Mucosa of stomach (tissue), 1 donor: ENCODE data around the gene GABRA5.
"Not testable (repeated sequence)": the region's sequence is repeated elsewhere in the genome, so short reads cannot be mapped to it uniquely, and the experiment has no call there.

Experiments used
- H3K27me3 ChIP-seq: one replicate; pipeline ENCODE4 v1.7.0; 2013; ENCODE audit warnings: mild to moderate bottlenecking, low read length; ENCODE audit not compliant: control insufficient read depth, insufficient read depth
- H3K36me3 ChIP-seq: one replicate; pipeline ENCODE4 v1.7.0; 2013; ENCODE audit warnings: low read length; ENCODE audit not compliant: control insufficient read depth, insufficient read depth
- H3K4me1 ChIP-seq: one replicate; pipeline ENCODE4 v1.7.0; 2013; ENCODE audit warnings: mild to moderate bottlenecking, low read length; ENCODE audit not compliant: control insufficient read depth, insufficient read depth
- H3K4me3 ChIP-seq: one replicate; pipeline ENCODE4 v1.7.0; 2013; ENCODE audit warnings: low read length
- H3K9ac ChIP-seq: one replicate; pipeline ENCODE4 v1.7.0; 2013; ENCODE audit warnings: mild to moderate bottlenecking, low read length, moderate library complexity
- H3K9me3 ChIP-seq: one replicate; pipeline ENCODE4 v1.7.0; 2013; ENCODE audit warnings: mild to moderate bottlenecking, low read length, moderate library complexity; ENCODE audit not compliant: control insufficient read depth
- donor health status: Pancreatic carcinoma.

GABRA5 gene

DNA sequence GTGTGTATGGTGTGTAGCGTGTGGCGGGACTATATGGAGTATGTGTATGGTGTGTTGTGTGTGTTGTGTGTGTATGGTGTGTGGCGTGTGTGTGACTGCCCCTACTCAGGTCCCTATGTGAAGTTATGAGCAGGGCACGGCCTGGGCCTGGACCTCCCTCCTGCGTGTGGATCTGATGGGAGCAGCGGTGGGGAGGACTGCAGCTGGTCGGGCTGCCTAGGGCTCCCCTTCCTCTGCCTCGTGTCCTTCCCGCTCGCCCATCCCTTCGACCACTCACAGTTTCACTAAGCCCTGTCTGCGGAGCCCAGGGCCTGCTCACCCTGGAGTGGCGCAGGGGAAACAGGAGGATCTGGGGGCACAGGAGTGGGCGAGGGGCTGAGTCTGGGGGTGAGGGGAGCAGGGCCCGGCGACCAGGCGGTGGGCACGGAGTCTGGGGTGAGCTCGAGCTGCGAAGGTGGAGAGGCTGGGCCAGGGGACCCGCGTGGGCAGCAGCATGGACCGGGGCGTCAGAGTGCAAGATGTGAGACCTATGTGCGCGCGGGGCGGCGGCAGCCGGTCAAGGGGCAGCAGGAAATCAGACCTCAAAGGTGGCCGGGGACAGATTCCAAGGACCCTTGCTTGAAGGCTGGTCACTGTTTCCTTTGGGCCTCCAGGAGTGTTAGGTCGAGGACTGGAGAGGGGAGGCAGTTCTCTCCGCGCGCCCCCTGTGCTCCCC, 26.6 kb downstream of the GABRA5 start:
- Histone ChIP-seq H3K9me3 (no peaks in the 10 kb centered on the region), H3K27me3 (no peaks in the 10 kb centered on the region), H3K9ac (no peak overlapping the region), H3K4me1 (no peaks in the 10 kb centered on the region), H3K4me3 (no peak overlapping the region), H3K36me3 (no peaks in the 10 kb centered on the region)

GRCh38 chr15:26894181-26894580, 27.3 kb downstream of the GABRA5 start:
- Histone ChIP-seq H3K27me3 (no peaks in the 10 kb centered on the region), H3K4me1 (no peaks in the 10 kb centered on the region)

DNA sequence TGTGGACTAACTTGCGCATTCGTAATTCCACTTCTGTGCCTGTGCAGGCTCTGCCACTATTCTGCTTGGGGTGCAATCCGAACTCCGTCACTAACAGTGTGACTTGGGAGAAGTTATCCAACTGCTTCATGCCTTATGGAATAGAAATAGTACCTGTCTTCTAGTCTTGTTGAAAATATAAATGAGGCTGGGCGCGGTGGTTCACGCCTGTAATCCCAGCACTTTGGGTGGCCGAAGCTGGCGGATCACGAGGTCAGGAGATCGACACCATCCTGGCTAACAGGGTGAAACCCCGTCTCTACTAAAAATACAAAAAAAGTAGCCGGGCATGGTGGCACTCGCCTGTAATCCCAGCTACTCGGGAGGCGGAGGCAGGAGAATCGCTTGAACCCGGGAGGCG, 28.5 kb downstream of the GABRA5 start:
- H3K36me3 ChIP-seq, H3K27me3 ChIP-seq, H3K4me3 ChIP-seq, H3K4me1 ChIP-seq, H3K9ac ChIP-seq, H3K9me3 ChIP-seq: not testable (repeated sequence)

More at GRCh38 chr15:26894181-26894580, 27.3 kb downstream of the GABRA5 start:
- Histone ChIP-seq H3K9me3 (no peaks in the 10 kb centered on the region), H3K36me3 (no peaks in the 10 kb centered on the region), H3K4me3 (no peak overlapping the region), H3K9ac (no peak overlapping the region)

DNA sequence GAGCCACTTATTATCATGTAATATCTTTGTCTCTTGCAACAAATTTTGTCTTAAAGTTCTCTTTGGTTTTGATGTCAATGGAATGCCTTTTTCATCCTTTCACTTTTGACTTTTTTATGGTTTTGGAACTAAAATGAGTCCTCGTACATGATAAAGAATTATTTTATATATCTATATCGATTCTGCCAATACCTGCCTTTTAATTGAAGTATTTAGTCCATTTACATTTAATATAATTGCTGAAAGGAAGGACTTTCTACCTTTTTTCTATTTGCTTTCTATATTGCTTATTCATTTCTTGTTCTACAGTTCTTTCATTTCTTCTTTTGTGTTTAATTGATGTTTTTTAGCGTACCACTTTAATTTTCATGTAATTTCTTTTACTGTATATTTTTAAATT, 32.8 kb downstream of the GABRA5 start:
- no peak overlapping the region for H3K4me3 ChIP-seq
- H3K9me3 ChIP-seq = no peaks in the 10 kb centered on the region
- no peaks in the 10 kb centered on the region for H3K4me1 ChIP-seq
- H3K36me3 ChIP-seq = no peaks in the 10 kb centered on the region
- H3K27me3 ChIP-seq = no peaks in the 10 kb centered on the region
- no peak overlapping the region for H3K9ac ChIP-seq

GRCh38 chr15:26901041-26901440, 34.2 kb downstream of the GABRA5 start:
- Histone ChIP-seq H3K9me3 (no peaks in the 10 kb centered on the region), H3K36me3 (no peaks in the 10 kb centered on the region), H3K4me3 (no peak overlapping the region), H3K27me3 (no peaks in the 10 kb centered on the region), H3K9ac (no peak overlapping the region), H3K4me1 (no peaks in the 10 kb centered on the region)

- Histone ChIP-seq H3K4me3 (no peak overlapping the region), H3K9ac (no peak overlapping the region), H3K4me1 (no peaks in the 10 kb centered on the region), H3K27me3 (no peaks in the 10 kb centered on the region), H3K9me3 (no peaks in the 10 kb centered on the region), H3K36me3 (no peaks in the 10 kb centered on the region)
These were observed 43.9 kb downstream of the GABRA5 start for GRCh38 chr15:26910715-26911114.

DNA sequence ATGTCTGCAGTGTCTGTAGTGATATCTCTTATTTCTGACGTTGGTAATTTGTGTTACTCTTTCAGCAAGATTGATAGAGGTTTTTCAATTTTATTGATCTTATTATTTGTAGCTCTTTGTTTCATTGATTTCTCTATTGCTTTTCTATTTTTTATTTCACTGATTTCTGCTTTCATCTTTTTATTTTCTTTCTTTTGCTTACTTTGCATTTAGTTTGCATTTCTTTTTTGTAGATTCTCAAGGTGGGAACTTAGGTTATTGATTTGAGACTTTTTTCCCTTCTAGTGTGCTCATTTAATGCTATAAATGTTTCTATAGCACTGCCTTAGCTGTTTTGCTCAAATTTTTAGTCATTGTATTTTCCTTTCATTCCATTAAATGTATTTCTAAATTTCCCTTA, 54.6 kb downstream of the GABRA5 start:
- Histone ChIP-seq H3K4me1 (no peaks in the 10 kb centered on the region), H3K9ac (no peak overlapping the region), H3K9me3 (no peaks in the 10 kb centered on the region), H3K36me3 (no peaks in the 10 kb centered on the region), H3K27me3 (no peaks in the 10 kb centered on the region), H3K4me3 (no peak overlapping the region)

DNA sequence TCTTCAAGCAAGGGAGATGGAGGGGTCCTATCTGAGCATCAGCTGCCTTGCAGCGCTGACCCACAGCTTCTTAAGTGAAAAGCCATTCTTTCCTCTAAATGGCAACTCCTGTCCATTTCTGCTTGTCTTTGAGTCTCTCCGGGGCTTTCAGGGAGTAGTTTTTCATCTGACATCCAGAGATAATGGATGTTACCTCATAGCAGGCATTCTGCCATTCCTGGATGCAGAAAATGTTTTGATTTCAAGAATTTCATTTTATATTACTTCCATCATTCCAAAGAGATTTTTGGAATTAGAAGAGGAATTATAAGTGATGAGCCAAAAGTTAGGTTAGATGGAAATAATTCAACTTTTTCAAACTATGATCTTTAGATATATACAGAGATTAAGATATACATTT, 59.2 kb downstream of the GABRA5 start:
- Histone ChIP-seq H3K9ac (no peak overlapping the region), H3K4me1 (no peaks in the 10 kb centered on the region)

DNA sequence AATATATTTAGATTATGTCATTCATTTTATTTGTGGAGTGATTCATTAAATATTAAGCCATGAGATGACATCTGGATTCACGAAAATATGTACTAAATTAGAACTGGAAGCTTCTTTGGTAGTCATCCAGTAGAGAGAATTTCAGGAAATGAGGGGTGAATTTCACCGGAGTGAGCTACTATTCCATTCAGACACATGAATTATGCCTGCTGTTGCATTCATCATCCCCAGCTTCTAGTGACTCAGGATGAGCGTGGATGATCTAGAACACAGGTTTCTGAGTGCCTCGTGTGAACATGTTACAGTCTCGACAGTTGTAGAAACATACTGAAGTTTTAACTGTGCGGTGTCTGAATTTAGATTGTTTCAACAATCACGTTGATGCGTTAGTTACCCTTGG, 61.2 kb downstream of the GABRA5 start:
- no peaks in the 10 kb centered on the region for H3K27me3 ChIP-seq
- H3K9me3 ChIP-seq = no peaks in the 10 kb centered on the region
- no peak overlapping the region for H3K9ac ChIP-seq
- H3K4me1 ChIP-seq = no peaks in the 10 kb centered on the region
- no peak overlapping the region for H3K4me3 ChIP-seq
- no peaks in the 10 kb centered on the region for H3K36me3 ChIP-seq

More for the DNA sequence above, 59.2 kb downstream of the GABRA5 start:
- H3K36me3 ChIP-seq = no peaks in the 10 kb centered on the region
- H3K9me3 ChIP-seq = no peaks in the 10 kb centered on the region
- no peak overlapping the region for H3K4me3 ChIP-seq
- no peaks in the 10 kb centered on the region for H3K27me3 ChIP-seq

DNA sequence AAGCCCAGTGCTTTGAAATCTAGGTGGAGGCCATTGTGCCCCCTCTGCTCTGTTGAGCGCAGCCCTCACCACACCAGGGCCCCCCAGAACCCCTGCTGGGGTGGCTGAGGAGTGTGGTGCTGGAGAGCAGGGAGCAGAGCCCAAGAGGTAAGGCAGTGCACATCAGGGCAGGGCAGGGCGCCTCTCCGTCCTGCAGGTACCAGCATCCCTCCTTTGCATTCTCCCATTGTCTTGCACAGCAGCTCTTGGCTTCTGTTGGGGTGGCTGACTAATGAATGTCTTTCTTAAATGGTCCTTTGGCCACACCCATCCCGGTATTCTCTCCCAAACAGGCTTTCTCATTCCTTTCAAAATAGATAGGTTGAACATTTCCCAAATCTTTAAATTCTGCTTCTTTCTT, 62.7 kb downstream of the GABRA5 start:
- Histone ChIP-seq H3K27me3 (no peaks in the 10 kb centered on the region), H3K4me1 (no peaks in the 10 kb centered on the region), H3K36me3 (no peaks in the 10 kb centered on the region), H3K9me3 (no peaks in the 10 kb centered on the region), H3K4me3 (no peak overlapping the region), H3K9ac (no peak overlapping the region)

DNA sequence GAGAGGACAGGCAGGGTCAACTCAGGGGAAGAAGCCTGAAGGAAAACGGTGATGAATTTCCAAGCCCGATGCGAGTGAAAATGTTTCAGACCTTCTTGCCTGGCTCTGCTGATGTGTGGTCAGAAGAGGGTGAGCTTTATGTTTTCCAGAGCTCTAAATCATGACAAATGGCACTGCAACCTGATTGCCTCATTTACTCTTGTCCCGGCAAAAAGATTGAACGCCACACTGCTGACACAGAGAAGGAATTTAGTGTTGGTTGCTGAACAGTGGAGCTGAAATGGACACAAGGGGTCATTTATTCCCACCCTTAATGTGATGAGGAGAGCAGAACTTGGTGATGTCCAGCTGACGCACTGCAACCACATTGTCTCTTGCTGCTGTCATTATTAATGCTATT, 68.0 kb downstream of the GABRA5 start:
- Histone ChIP-seq H3K36me3 (no peaks in the 10 kb centered on the region), H3K4me1 (no peaks in the 10 kb centered on the region), H3K9ac (no peak overlapping the region), H3K27me3 (no peaks in the 10 kb centered on the region), H3K4me3 (no peak overlapping the region), H3K9me3 (no peaks in the 10 kb centered on the region)

- Histone ChIP-seq H3K9ac (no peak overlapping the region), H3K27me3 (no peaks in the 10 kb centered on the region), H3K36me3 (no peaks in the 10 kb centered on the region), H3K4me1 (no peaks in the 10 kb centered on the region), H3K4me3 (no peak overlapping the region), H3K9me3 (no peaks in the 10 kb centered on the region)
These were observed 68.5 kb downstream of the GABRA5 start for GRCh38 chr15:26935322-26935721.

DNA sequence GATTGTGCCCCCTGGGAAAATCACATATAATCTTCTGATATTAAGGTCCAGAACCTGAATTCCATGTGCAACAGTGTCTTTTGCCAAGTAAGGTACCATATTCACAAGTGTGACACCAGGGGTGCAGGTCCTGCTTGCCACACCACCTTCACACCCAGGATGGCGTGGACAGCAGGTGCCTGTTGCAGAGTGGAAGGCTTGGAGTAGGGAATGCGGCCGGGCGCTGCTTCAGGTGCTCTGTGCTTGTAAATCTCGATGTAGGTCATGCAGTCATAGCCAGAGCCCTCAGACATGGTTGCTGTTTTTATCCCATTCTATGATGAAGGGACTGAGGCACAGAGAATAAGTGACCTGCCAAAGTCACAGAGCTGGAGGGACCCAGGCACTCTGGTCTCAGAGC, 69.6 kb downstream of the GABRA5 start:
- no peaks in the 10 kb centered on the region for H3K36me3 ChIP-seq
- H3K9ac ChIP-seq = no peak overlapping the region
- no peak overlapping the region for H3K4me3 ChIP-seq

More for the DNA sequence above, 69.6 kb downstream of the GABRA5 start:
- Histone ChIP-seq H3K9me3 (no peaks in the 10 kb centered on the region), H3K4me1 (no peaks in the 10 kb centered on the region), H3K27me3 (no peaks in the 10 kb centered on the region)
